GM12878 (cell line): Measurements from ENCODE around the gene SSUH2. TPM values are rescaled to one million over a fixed set of nuclear protein-coding genes. Genes with fewer than 3 reads are reported as not detected.

Source experiments
- ATAC-seq: fragments of 200-7000 bp; cut with Tn5 transposase; 3 replicates; pipeline ENCODE4 v1.9.1; 2020; ENCODE audit warnings: mild to moderate bottlenecking, moderate library complexity
- BruUV-seq: library from RNA; stranded (reverse); fragments of 400-500 nt; replicated peaks from 2 replicates; lab custom pipeline; 2021; lab: Mats Ljungman, UMichigan
- CTCF ChIA-PET: fragments of 300-600 bp; sonication (Branson Sonifier 250); formaldehyde crosslinking; extraction: SDS; loops from one replicate; lab custom pipeline; 2021; ENCODE audit warnings: inconsistent platforms; lab: Yijun Ruan, JAX
- POLR2A ChIA-PET: fragments of 350-600 bp; formaldehyde crosslinking; extraction: SDS; loops from one replicate; lab custom pipeline; 2021; ENCODE audit warnings: inconsistent platforms; lab: Charles Lee
- RAD21 ChIA-PET: fragments of 300-600 bp; sonication (Branson Sonifier 250); formaldehyde crosslinking; loops from one replicate; lab custom pipeline; 2023; ENCODE audit warnings: antibody characterized with exemption; ENCODE audit not compliant: unreplicated experiment; lab: Charles Lee
- SMC1A ChIA-PET: fragments of 300-600 bp; sonication (Branson Sonifier 250); formaldehyde crosslinking; loops from one replicate; lab custom pipeline; 2023; ENCODE audit not compliant: unreplicated experiment, uncharacterized antibody; lab: Charles Lee
- DNase-seq: peaks from one replicate; pipeline ENCODE4 v3.0.0-alpha.2; 2011; ENCODE audit warnings: low read depth, low spot score
- FAIRE-seq: peaks from 3 replicates; lab custom pipeline; 2011; peaks lifted over from hg19 to GRCh38; lab: Jason Lieb, UNC
- H2AFZ ChIP-seq: 2 replicates; pipeline ENCODE4 v1.6.0; 2011; ENCODE audit warnings: low read depth, low read length, control low read depth; ENCODE audit not compliant: control insufficient read depth
- H3K27ac ChIP-seq: 2 replicates; pipeline ENCODE4 v1.5.1; 2011; ENCODE audit warnings: control low read depth; ENCODE audit not compliant: control insufficient read depth, insufficient read depth
- H3K27me3 ChIP-seq, 2 experiments: replicated peaks in 1 of 2; 2 replicates each; pipeline versions ENCODE4 v1.6.0 to v1.6.1; 2011; ENCODE audit warnings: low read length in 1 of 2; ENCODE audit not compliant: control insufficient read depth in 2 of 2, insufficient read depth in 2 of 2
- H3K36me3 ChIP-seq, 2 experiments: 2 replicates each; pipeline ENCODE4 v1.5.1; 2011; ENCODE audit warnings: low read length in 1 of 2; ENCODE audit not compliant: control insufficient read depth in 2 of 2, insufficient read depth in 2 of 2
- H3K4me1 ChIP-seq: 2 replicates; pipeline ENCODE4 v1.6.1; 2011; ENCODE audit warnings: mild to moderate bottlenecking, low read length, moderate library complexity, mixed read lengths; ENCODE audit not compliant: control insufficient read depth, insufficient read depth
- H3K4me2 ChIP-seq: 2 replicates; pipeline ENCODE4 v1.6.0; 2011; ENCODE audit warnings: control low read depth; ENCODE audit not compliant: control insufficient read depth, insufficient read depth
- H3K4me3 ChIP-seq: fragments of 200-600 bp; sonication (generic); 2 replicates; pipeline ENCODE4 v1.5.1; 2016
- H3K79me2 ChIP-seq: 2 replicates; pipeline ENCODE4 v1.6.0; 2011; ENCODE audit warnings: low read length; ENCODE audit not compliant: control insufficient read depth, insufficient read depth
- H3K9ac ChIP-seq: 2 replicates; pipeline ENCODE4 v1.8.0; 2011; ENCODE audit warnings: low read length, control low read depth, mixed read lengths; ENCODE audit not compliant: control insufficient read depth, insufficient read depth
- H3K9me3 ChIP-seq: replicated peaks from 3 replicates; pipeline ENCODE4 v1.5.1; 2011; ENCODE audit warnings: mild to moderate bottlenecking, low read length; ENCODE audit not compliant: control insufficient read depth, insufficient read depth
- H4K20me1 ChIP-seq: 2 replicates; pipeline ENCODE4 v1.6.0; 2011; ENCODE audit not compliant: control insufficient read depth, insufficient read depth
- CEBPB ChIP-seq, 2 experiments: fragments of 150-350 bp in 1 of 2; IDR thresholded peaks; 2 replicates each; pipeline ENCODE4 v1.6.1; 2012 to 2014; ENCODE audit warnings: low read depth in 2 of 2, low read length in 2 of 2, borderline replicate concordance in 1 of 2, inconsistent platforms in 1 of 2
- CREM ChIP-seq: IDR thresholded peaks from 2 replicates; pipeline ENCODE4 v1.6.1; 2014; ENCODE audit warnings: antibody characterized with exemption, low read depth
- CTCF ChIP-seq, 3 experiments: IDR thresholded peaks in 2 of 3; conservative IDR thresholded peaks in 1 of 3; 2 replicates each; pipeline ENCODE4 v1.5.1; 2011; ENCODE audit warnings: low read depth in 3 of 3, low read length in 3 of 3, mild to moderate bottlenecking in 3 of 3, control low read depth in 2 of 3, moderate library complexity in 2 of 3, inconsistent platforms in 1 of 3, mixed read lengths in 1 of 3; ENCODE audit not compliant: control insufficient read depth in 2 of 3, insufficient read depth in 1 of 3; ENCODE audit errors: extremely low read depth in 1 of 3
- CUX1 ChIP-seq: IDR thresholded peaks from 2 replicates; pipeline ENCODE4 v1.6.1; 2012; ENCODE audit warnings: improper control_type of control experiment, low read depth, low read length; ENCODE audit not compliant: insufficient replicate concordance
- E2F8 ChIP-seq: fragments of 450-650 bp; IDR thresholded peaks from 2 replicates; pipeline ENCODE4 v1.6.1; 2018; ENCODE audit warnings: mild to moderate bottlenecking, low read depth, moderate library complexity; ENCODE audit not compliant: partially characterized antibody
- EED ChIP-seq: sonication (generic); IDR thresholded peaks from 2 replicates; pipeline ENCODE4 v1.6.1; 2016; ENCODE audit warnings: antibody characterized with exemption, low read depth
- EGR1 ChIP-seq, 2 experiments: IDR thresholded peaks; 1 replicate in 1 of 2; 2 replicates in 1 of 2; pipeline ENCODE4 v1.6.1; 2011 to 2012; ENCODE audit warnings: low read depth in 2 of 2, low read length in 2 of 2, borderline replicate concordance in 1 of 2, mild to moderate bottlenecking in 1 of 2, moderate library complexity in 1 of 2
- FOXM1 ChIP-seq: IDR thresholded peaks from 2 replicates; pipeline ENCODE4 v1.6.1; 2012; ENCODE audit warnings: low read depth, mild to moderate bottlenecking, inconsistent platforms, low read length, moderate library complexity
- JUND ChIP-seq: IDR thresholded peaks from 2 replicates; pipeline ENCODE4 v1.6.1; 2012; ENCODE audit warnings: low read depth, mild to moderate bottlenecking, low read length, improper control_type of control experiment, moderate library complexity
- MTA2 ChIP-seq: fragments of 450-650 bp; IDR thresholded peaks from 2 replicates; pipeline ENCODE4 v1.6.1; 2016; ENCODE audit warnings: low read depth, mild to moderate bottlenecking, moderate library complexity
- MTA3 ChIP-seq: IDR thresholded peaks from 2 replicates; pipeline ENCODE4 v1.6.1; 2012; ENCODE audit warnings: low read length, inconsistent platforms, borderline replicate concordance
- PAX5 ChIP-seq: IDR thresholded peaks from 2 replicates; pipeline ENCODE4 v1.6.1; 2011; ENCODE audit warnings: low read depth, low read length, borderline replicate concordance
- RAD21 ChIP-seq: IDR thresholded peaks from 2 replicates; pipeline ENCODE4 v1.6.1; 2011; ENCODE audit warnings: mild to moderate bottlenecking, low read depth, low read length, moderate library complexity; ENCODE audit not compliant: insufficient read depth
- STAT3 ChIP-seq: IDR thresholded peaks from 2 replicates; pipeline ENCODE4 v1.6.1; 2011; ENCODE audit warnings: low read depth, low read length, improper control_type of control experiment
- TCF7 ChIP-seq: IDR thresholded peaks from 2 replicates; pipeline ENCODE4 v1.6.1; 2014; ENCODE audit warnings: antibody characterized with exemption, borderline replicate concordance
- ZNF217 ChIP-seq: fragments of 450-650 bp; IDR thresholded peaks from 2 replicates; pipeline ENCODE4 v1.6.1; 2017; ENCODE audit warnings: antibody characterized with exemption, mild to moderate bottlenecking
- in situ Hi-C: fragments of 300-500 bp; cut with MboI; formaldehyde crosslinking; loops from 9 replicates; pipeline ENCODE4 v1.14.3; 2018; ENCODE audit warnings: mixed read lengths
- intact Hi-C: fragments of 100-400 bp; cut with micrococcal nuclease; formaldehyde crosslinking; loops from one replicate; pipeline ENCODE4 v1.14.2; 2022; ENCODE audit not compliant: unreplicated experiment
- polyA plus RNA-seq, 11 experiments: library from polyadenylated mRNA; depleted of rRNA in 4 of 11; unstranded in 6 of 11; stranded (reverse) in 5 of 11; fragments of >200 nt; fragmentation: Nextera tagmentation in 4 of 11; fragmentation: Illumina TruSeq in 1 of 11; extraction: Ambion mirVana in 4 of 11; extraction: Trizol in 1 of 11; gene quantifications; 1 replicate in 1 of 11; 2 replicates in 10 of 11; pipeline versions ENCODE4 v1.2.1 to v1.2.3, GENCODE V29; 2011 to 2016; ENCODE audit warnings: inconsistent platforms in 2 of 11, missing spikeins in 2 of 11, low read depth in 1 of 11
- total RNA-seq, 4 experiments: library from RNA; depleted of rRNA in 3 of 4; stranded (reverse); fragments of >200 nt in 3 of 4; fragmentation: Illumina TruSeq in 1 of 4; extraction: Trizol in 1 of 4; gene quantifications; 2 replicates each; pipeline versions ENCODE4 v1.2.1 to v1.2.3, GENCODE V29; 2013 to 2021

The SSUH2 gene
- total and polyA plus RNA-seq, 10 of the 15 experiments (the other 5 are each of a cell fraction or from before 2014, with no cell fraction given), result 0.09 to 0.26 TPM; not detected in 8

- H3K4me1 ChIP-seq, result no peaks in the 10 kb centered on the region
- ChIA-PET RAD21 (no interaction called here), SMC1A (no interaction called here), POLR2A (no interaction called here), CTCF (no interaction called here)
- H3K79me2 ChIP-seq, result no peaks in the 10 kb centered on the region
- H3K27ac ChIP-seq, result no peak overlapping the region
- in situ Hi-C loops, result no loop called here
- BruUV-seq, result no TSS peak
- ATAC-seq, result no peak
- H3K27me3 ChIP-seq, result no peaks in the 10 kb centered on the region
- intact Hi-C loops, result no loop called here
- no peak overlapping the region for H2AFZ ChIP-seq
- H3K4me3 ChIP-seq, result no peak overlapping the region
- FAIRE-seq, result no peak
- DNase-seq, result no peak
- no peaks in the 10 kb centered on the region for H3K36me3 ChIP-seq
- no peak overlapping the region for H3K9ac ChIP-seq
- H4K20me1 ChIP-seq, result no peaks in the 10 kb centered on the region
- H3K4me2 ChIP-seq, result no peak overlapping the region
- H3K9me3 ChIP-seq, result no peaks in the 10 kb centered on the region
- TF ChIP-seq E2F8 (no peak), MTA3 (no peak), FOXM1 (no peak), RAD21 (no peak), CEBPB (IDR thresholded peaks at IDR 0.05; ENCODE audit: borderline replicate concordance in 1 of 2, low read depth in 2 of 2, low read length in 2 of 2) (no peak), EED (no peak), CTCF (IDR thresholded peaks at IDR 0.05 in 2 of 3, conservative IDR thresholded peaks at IDR 0.05 in 1 of 3; ENCODE audit: control insufficient read depth in 2 of 3, extremely low read depth in 1 of 3, insufficient read depth in 1 of 3, low read depth in 3 of 3, low read length in 3 of 3) (no peak), MTA2 (no peak), CREM (no peak), EGR1 (IDR thresholded peaks at IDR 0.05; ENCODE audit: borderline replicate concordance in 1 of 2, low read depth in 2 of 2, low read length in 2 of 2) (no peak), JUND (no peak), CUX1 (no peak), ZNF217 (no peak), STAT3 (no peak), TCF7 (no peak), PAX5 (no peak)
Measured at GRCh38 chr3:8600457-8600856, 44.1 kb downstream of the SSUH2 start.
